NCI-H1092 (cell line): ENCODE results near the gene ASAP3.
"Not testable (repeated sequence)": the region's sequence is repeated elsewhere in the genome, so short reads cannot be mapped to it uniquely, and the experiment has no call there.

Experiments used
- DNase-seq: peaks from one replicate; lab custom pipeline; 2025; lab: John Stamatoyannopoulos, UW

Gene ASAP3

GRCh38 chr1:23395849-23396248, 88.1 kb downstream of the ASAP3 start:
- DNase-seq: no peak

GRCh38 chr1:23395154-23395724, 88.7 kb downstream of the ASAP3 start:
- no peak for DNase-seq

- no peak for DNase-seq
These were observed 89.3 kb downstream of the ASAP3 start for GRCh38 chr1:23394684-23395083.

GRCh38 chr1:23394181-23394580, 89.8 kb downstream of the ASAP3 start:
- DNase-seq: no peak

GRCh38 chr1:23393706-23394105, 90.3 kb downstream of the ASAP3 start:
- DNase-seq: no peak

GRCh38 chr1:23392125-23392855, 91.7 kb downstream of the ASAP3 start:
- DNase-seq: no peak

- DNase-seq: no peak
These were observed 94.1 kb downstream of the ASAP3 start for GRCh38 chr1:23389837-23390321.

GRCh38 chr1:23387494-23387893, 96.5 kb downstream of the ASAP3 start:
- no peak for DNase-seq

GRCh38 chr1:23385119-23385621, 98.8 kb downstream of the ASAP3 start:
- no peak for DNase-seq

- no peak for DNase-seq
These were observed 99.5 kb downstream of the ASAP3 start for GRCh38 chr1:23384312-23385058.

GRCh38 chr1:23383577-23384311, 100.2 kb downstream of the ASAP3 start:
- DNase-seq: no peak

GRCh38 chr1:23381233-23381885, 102.6 kb downstream of the ASAP3 start:
- DNase-seq: no peak

- DNase-seq: no peak
These were observed 103.3 kb downstream of the ASAP3 start for GRCh38 chr1:23380719-23381118.

- not testable (repeated sequence) for DNase-seq
These were observed 103.7 kb downstream of the ASAP3 start for GRCh38 chr1:23380236-23380635.
